H9 (cell line): ENCODE measurements around the gene EPM2A. TPM values are rescaled to one million over a fixed set of nuclear protein-coding genes. Genes with fewer than 3 reads are reported as not detected.

ENCODE experiments used
- DNase-seq: peaks from one replicate; pipeline ENCODE4 v3.0.0-alpha.2; 2017
- H2AFZ ChIP-seq: one replicate; pipeline ENCODE4 v1.6.1; 2013; ENCODE audit warnings: mild to moderate bottlenecking, low read length, control low read depth, moderate library complexity
- H2AK5ac ChIP-seq: 2 replicates; pipeline ENCODE4 v1.6.1; 2013; ENCODE audit warnings: low read length, control low read depth, mixed read lengths; ENCODE audit not compliant: insufficient read length
- H2BK120ac ChIP-seq: one replicate; pipeline ENCODE4 v1.6.1; 2013; ENCODE audit warnings: low read depth, mild to moderate bottlenecking, low read length, control low read depth, inconsistent platforms; ENCODE audit not compliant: poor library complexity, severe bottlenecking
- H2BK12ac ChIP-seq: 2 replicates; pipeline ENCODE4 v1.6.1; 2013; ENCODE audit warnings: low read length, control low read depth, mixed read lengths, low read depth; ENCODE audit not compliant: insufficient read length
- H2BK15ac ChIP-seq: 2 replicates; pipeline ENCODE4 v1.6.1; 2013; ENCODE audit warnings: low read depth, low read length, control low read depth
- H2BK20ac ChIP-seq: one replicate; pipeline ENCODE4 v1.6.1; 2013; ENCODE audit warnings: low read depth, mild to moderate bottlenecking, low read length, control low read depth, inconsistent platforms; ENCODE audit not compliant: poor library complexity, severe bottlenecking
- H2BK5ac ChIP-seq: 2 replicates; pipeline ENCODE4 v1.6.1; 2013; ENCODE audit warnings: low read length, control low read depth, mixed read lengths; ENCODE audit not compliant: insufficient read length
- H3K14ac ChIP-seq: 2 replicates; pipeline ENCODE4 v1.6.1; 2013; ENCODE audit warnings: low read length, control low read depth; ENCODE audit not compliant: insufficient read depth
- H3K18ac ChIP-seq: 2 replicates; pipeline ENCODE4 v1.6.1; 2013; ENCODE audit warnings: low read depth, mild to moderate bottlenecking, mixed read lengths, low read length, control low read depth; ENCODE audit not compliant: insufficient read length
- H3K23ac ChIP-seq: 2 replicates; pipeline ENCODE4 v1.6.1; 2013; ENCODE audit warnings: low read length, control low read depth, mixed read lengths, low read depth; ENCODE audit not compliant: insufficient read length
- H3K23me2 ChIP-seq: 2 replicates; pipeline ENCODE4 v1.6.1; 2013; ENCODE audit warnings: low read depth, mild to moderate bottlenecking, mixed read lengths, low read length, control low read depth; ENCODE audit not compliant: insufficient read length, poor library complexity, severe bottlenecking
- H3K27ac ChIP-seq: 2 replicates; pipeline ENCODE4 v1.5.1; 2013; ENCODE audit warnings: low read length, control low read depth, mixed read lengths, low read depth; ENCODE audit not compliant: insufficient read length
- H3K27me3 ChIP-seq: 2 replicates; pipeline ENCODE4 v1.6.1; 2013; ENCODE audit warnings: low read length, control low read depth, inconsistent platforms; ENCODE audit not compliant: insufficient read depth
- H3K4ac ChIP-seq: 2 replicates; pipeline ENCODE4 v1.6.1; 2013; ENCODE audit warnings: low read depth, mild to moderate bottlenecking, control low read depth, inconsistent platforms, low read length, moderate library complexity
- H3K4me1 ChIP-seq: 2 replicates; pipeline ENCODE4 v1.6.1; 2013; ENCODE audit warnings: low read length, control low read depth, inconsistent platforms; ENCODE audit not compliant: insufficient read depth
- H3K4me2 ChIP-seq: 2 replicates; pipeline ENCODE4 v1.6.1; 2013; ENCODE audit warnings: low read length, control low read depth, mixed read lengths; ENCODE audit not compliant: insufficient read length, insufficient read depth
- H3K56ac ChIP-seq: 2 replicates; pipeline ENCODE4 v1.6.1; 2013; ENCODE audit warnings: low read depth, mild to moderate bottlenecking, mixed read lengths, low read length, control low read depth; ENCODE audit not compliant: insufficient read length
- H3K79me1 ChIP-seq: 2 replicates; pipeline ENCODE4 v1.6.1; 2013; ENCODE audit warnings: low read depth, mild to moderate bottlenecking, moderate library complexity, low read length, control low read depth, inconsistent platforms; ENCODE audit not compliant: insufficient read depth, poor library complexity, severe bottlenecking
- H3K79me2 ChIP-seq: 2 replicates; pipeline ENCODE4 v1.6.1; 2013; ENCODE audit warnings: low read length, control low read depth, inconsistent platforms; ENCODE audit not compliant: insufficient read depth
- H3K9ac ChIP-seq: 2 replicates; pipeline ENCODE4 v1.6.1; 2013; ENCODE audit warnings: low read length, control low read depth, mixed read lengths; ENCODE audit not compliant: insufficient read length; ENCODE audit errors: extremely low read depth
- H3K9me3 ChIP-seq: one replicate; pipeline ENCODE4 v1.6.1; 2013; ENCODE audit warnings: low read depth, low read length, inconsistent platforms; ENCODE audit not compliant: control insufficient read depth
- H3T11ph ChIP-seq: one replicate; pipeline ENCODE4 v1.6.1; 2013; ENCODE audit warnings: mild to moderate bottlenecking, low read length, control low read depth, inconsistent platforms
- H4K20me1 ChIP-seq: one replicate; pipeline ENCODE4 v1.6.1; 2013; ENCODE audit not compliant: control insufficient read depth, insufficient read length, insufficient read depth
- H4K5ac ChIP-seq: 2 replicates; pipeline ENCODE4 v1.6.1; 2013; ENCODE audit warnings: low read depth, mild to moderate bottlenecking, mixed read lengths, low read length, control low read depth; ENCODE audit not compliant: insufficient read length
- H4K8ac ChIP-seq: replicated peaks from 2 replicates; pipeline ENCODE4 v1.6.1; 2013; ENCODE audit warnings: low read length, control low read depth, mixed read lengths, low read depth; ENCODE audit not compliant: insufficient read length
- H4K91ac ChIP-seq: 2 replicates; pipeline ENCODE4 v1.6.1; 2013; ENCODE audit warnings: low read depth, mild to moderate bottlenecking, moderate library complexity, mixed read lengths, low read length, control low read depth; ENCODE audit not compliant: insufficient read length
- H3K27ac Mint-ChIP-seq, 3 experiments: 2 replicates in 2 of 3; 3 replicates in 1 of 3; pipeline ENCODE4 v1.8.0; 2020 to 2021; ENCODE audit warnings: mixed read lengths in 3 of 3, mild to moderate bottlenecking in 1 of 3, moderate library complexity in 1 of 3
- H3K27me3 Mint-ChIP-seq: 2 replicates; pipeline ENCODE4 v1.8.0; 2021; ENCODE audit warnings: low read depth, mild to moderate bottlenecking, moderate library complexity, mixed read lengths
- H3K36me3 Mint-ChIP-seq, 3 experiments: 2 replicates in 2 of 3; 3 replicates in 1 of 3; pipeline ENCODE4 v1.8.0; 2020 to 2021; ENCODE audit warnings: low read depth in 3 of 3, mixed read lengths in 3 of 3; ENCODE audit not compliant: insufficient read depth in 1 of 3
- H3K4me1 Mint-ChIP-seq, 2 experiments: 2 replicates each; pipeline ENCODE4 v1.8.0; 2020; ENCODE audit warnings: mixed read lengths in 2 of 2
- H3K4me3 Mint-ChIP-seq, 2 experiments: 2 replicates in 1 of 2; 3 replicates in 1 of 2; pipeline ENCODE4 v1.8.0; 2020 to 2021; ENCODE audit warnings: mild to moderate bottlenecking in 2 of 2, mixed read lengths in 2 of 2, moderate library complexity in 1 of 2
- H3K9me3 Mint-ChIP-seq, 2 experiments: 2 replicates in 1 of 2; 3 replicates in 1 of 2; pipeline ENCODE4 v1.8.0; 2020; ENCODE audit warnings: mild to moderate bottlenecking in 2 of 2, mixed read lengths in 2 of 2, moderate library complexity in 1 of 2
- CTCF ChIP-seq: fragments of 200-600 bp; sonication (generic); conservative IDR thresholded peaks from 3 replicates; pipeline ENCODE4 v1.8.0; 2021; ENCODE audit warnings: antibody characterized with exemption, mild to moderate bottlenecking
- WGBS: extraction: QIAGEN DNeasy Blood & Tissue Kit; methylation state at CpG from one replicate; pipeline ENCODE4 v1.1.7; 2013; ENCODE audit warnings: missing lambda C conversion rate, low lambda C conversion rate, mixed read lengths; ENCODE audit not compliant: insufficient read length; ENCODE audit errors: extremely low coverage; 5-methylcytosine and 5-hydroxymethylcytosine counted together
- total RNA-seq: library from RNA; stranded (reverse); gene quantifications from 2 replicates; pipeline ENCODE4 v1.2.1, GENCODE V29; 2021

EPM2A gene
- total RNA-seq, 1 experiment from 2014 or later: 8.2 TPM

DNA sequence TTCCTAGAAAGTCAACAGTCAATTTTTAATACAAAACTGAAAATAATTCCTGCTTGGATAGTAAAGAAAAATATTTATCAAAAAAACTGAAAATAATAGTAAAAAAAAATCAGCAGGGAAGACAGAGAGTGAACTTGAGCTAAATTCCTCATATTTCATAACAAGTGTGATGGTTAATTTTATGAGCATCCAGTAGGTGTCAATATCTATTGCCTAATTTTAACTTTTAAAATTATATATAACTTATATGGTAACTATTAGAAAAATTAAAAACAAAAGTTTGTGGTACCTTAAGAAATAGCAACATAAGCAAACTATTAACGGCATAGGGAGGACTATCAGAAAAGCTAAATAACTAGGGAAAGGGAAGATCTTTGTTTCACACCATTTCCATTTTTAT is 2.1 kb downstream of the EPM2A start:
- Histone ChIP-seq H3K79me2 (no peaks in the 10 kb centered on the region), H3K9me3 (no peaks in the 10 kb centered on the region), H3K56ac (no peak overlapping the region), H3K23me2 (no peaks in the 10 kb centered on the region), H3T11ph (no peak overlapping the region), H4K8ac (no peak overlapping the region), H3K14ac (no peak overlapping the region), H2BK5ac (no peak overlapping the region), H3K27me3 (no peaks in the 10 kb centered on the region), H3K79me1 (no peaks in the 10 kb centered on the region), H2BK20ac (no peak overlapping the region), H3K4me2 (no peak overlapping the region), H3K18ac (no peak overlapping the region), H3K4me1 (no peaks in the 10 kb centered on the region), H3K23ac (no peak overlapping the region), H2AFZ (no peak overlapping the region), H3K27ac (no peak overlapping the region), H4K5ac (no peak overlapping the region), H2AK5ac (no peak overlapping the region), H3K4ac (no peak overlapping the region), H2BK120ac (no peak overlapping the region), H2BK15ac (no peak overlapping the region), H3K9ac (no peak overlapping the region), H4K91ac (no peak overlapping the region), H4K20me1 (no peaks in the 10 kb centered on the region), H2BK12ac (no peak overlapping the region)
- Mint-ChIP-seq H3K4me1 (peaks cover 10 to 13% of the 10 kb centered on the region in 2 experiments), H3K27me3 (peaks cover 1% of the 10 kb centered on the region; the same call in 1 of the 2 replicates), H3K27ac (no peak overlapping the region), H3K4me3 (no peak overlapping the region), H3K9me3 (peaks cover 10 to 20% of the 10 kb centered on the region in 2 experiments; a peak in 4 of 5 replicates), H3K36me3 (peaks cover 13 to 20% (median 14%) of the 10 kb centered on the region in 3 experiments; a peak in 6 of 7 replicates)
- TF ChIP-seq CTCF: no peak
- DNase-seq: no peak
- WGBS: no CpG with 5 or more reads among the region's 1 CpG
